ENCODE results near the gene TOM1L2. TPM values are rescaled to one million over a fixed set of nuclear protein-coding genes. Genes with fewer than 3 reads are reported as not detected.

The TOM1L2 gene
- total RNA-seq, 3 donors from 2014 or later (not counting 1 experiment from before 2014, with no cell fraction given): 35.7 to 43.2 (median 35.7) TPM

GRCh38 chr17:17816831-17817551 is 155.2 kb downstream of the TOM1L2 start:
- Mint-ChIP-seq H3K27me3 (ENCODE audit: low read depth in 2 of 2) (no peaks in the 10 kb centered on the region), H3K4me1 (peaks cover 0 to 28% of the 10 kb centered on the region in 2 donors), H3K36me3 (no peaks in the 10 kb centered on the region), H3K4me3 (no peak overlapping the region), H3K9me3 (no peaks in the 10 kb centered on the region), H3K27ac (peak overlapping the region in 1 of 2 donors; percentile 35)
- Histone ChIP-seq H3K4me1 (ENCODE audit: control insufficient read depth, insufficient read depth, low read length) (peaks cover 21% of the 10 kb centered on the region), H3K27me3 (ENCODE audit: control insufficient read depth, insufficient read depth, low read length) (no peaks in the 10 kb centered on the region), H3K36me3 (ENCODE audit: control insufficient read depth, insufficient read depth, low read length) (peaks cover 35% of the 10 kb centered on the region), H3K4me3 (ENCODE audit: low read length) (no peak overlapping the region), H3K27ac (ENCODE audit: low read length) (no peak overlapping the region), H3K9me3 (ENCODE audit: control insufficient read depth, insufficient read depth, low read length) (no peaks in the 10 kb centered on the region)
- intact Hi-C loops (cut with micrococcal nuclease): no loop called here
- TF ChIP-seq, protein P1, sequence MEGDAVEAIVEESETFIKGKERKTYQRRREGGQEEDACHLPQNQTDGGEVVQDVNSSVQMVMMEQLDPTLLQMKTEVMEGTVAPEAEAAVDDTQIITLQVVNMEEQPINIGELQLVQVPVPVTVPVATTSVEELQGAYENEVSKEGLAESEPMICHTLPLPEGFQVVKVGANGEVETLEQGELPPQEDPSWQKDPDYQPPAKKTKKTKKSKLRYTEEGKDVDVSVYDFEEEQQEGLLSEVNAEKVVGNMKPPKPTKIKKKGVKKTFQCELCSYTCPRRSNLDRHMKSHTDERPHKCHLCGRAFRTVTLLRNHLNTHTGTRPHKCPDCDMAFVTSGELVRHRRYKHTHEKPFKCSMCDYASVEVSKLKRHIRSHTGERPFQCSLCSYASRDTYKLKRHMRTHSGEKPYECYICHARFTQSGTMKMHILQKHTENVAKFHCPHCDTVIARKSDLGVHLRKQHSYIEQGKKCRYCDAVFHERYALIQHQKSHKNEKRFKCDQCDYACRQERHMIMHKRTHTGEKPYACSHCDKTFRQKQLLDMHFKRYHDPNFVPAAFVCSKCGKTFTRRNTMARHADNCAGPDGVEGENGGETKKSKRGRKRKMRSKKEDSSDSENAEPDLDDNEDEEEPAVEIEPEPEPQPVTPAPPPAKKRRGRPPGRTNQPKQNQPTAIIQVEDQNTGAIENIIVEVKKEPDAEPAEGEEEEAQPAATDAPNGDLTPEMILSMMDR (IDR thresholded peaks at IDR 0.05): no peak
- 97% methylated on average over 24 of the region's 24 CpGs for WGBS (ENCODE audit: insufficient coverage)
- no peak for DNase-seq
- ATAC-seq: no peak

DNA sequence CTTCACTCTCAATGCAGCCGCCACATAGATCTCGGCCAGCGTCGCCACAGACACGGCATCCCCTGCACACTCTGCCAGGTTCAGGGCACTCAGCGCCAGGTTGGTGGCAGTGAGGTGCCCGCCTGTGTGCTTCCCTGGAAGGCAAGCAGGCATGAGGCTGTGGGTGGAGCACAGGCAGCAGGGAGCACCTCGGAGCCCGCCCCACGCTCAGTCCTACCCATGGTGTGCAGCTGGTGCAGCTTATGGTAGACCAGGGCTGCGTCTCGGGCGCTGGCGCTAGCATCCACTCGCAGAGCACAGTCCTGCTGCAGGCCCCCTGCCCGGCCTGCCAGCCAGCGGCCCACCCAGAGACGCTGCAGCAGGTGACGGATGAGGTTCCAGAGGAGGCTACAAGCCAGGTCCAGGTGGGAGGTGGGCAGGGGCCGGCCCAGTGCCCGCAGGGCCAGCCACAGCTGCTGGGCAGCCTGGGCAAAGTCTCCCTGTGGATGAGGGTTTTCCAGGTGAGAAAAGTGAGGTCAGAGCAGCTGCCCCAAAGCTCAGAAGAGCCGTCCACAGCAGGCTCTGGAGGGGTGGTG is 155.9 kb downstream of the TOM1L2 start:
- Mint-ChIP-seq H3K27me3 (ENCODE audit: low read depth in 2 of 2) (no peaks in the 10 kb centered on the region), H3K9me3 (no peaks in the 10 kb centered on the region), H3K4me3 (no peak overlapping the region), H3K36me3 (no peaks in the 10 kb centered on the region), H3K4me1 (peaks cover 0 to 33% of the 10 kb centered on the region in 2 donors), H3K27ac (peak overlapping the region in 1 of 2 donors; percentile 66)
- Histone ChIP-seq H3K9me3 (ENCODE audit: control insufficient read depth, insufficient read depth, low read length) (no peaks in the 10 kb centered on the region), H3K4me1 (ENCODE audit: control insufficient read depth, insufficient read depth, low read length) (peaks cover 26% of the 10 kb centered on the region), H3K4me3 (ENCODE audit: low read length) (no peak overlapping the region), H3K27ac (ENCODE audit: low read length) (no peak overlapping the region), H3K27me3 (ENCODE audit: control insufficient read depth, insufficient read depth, low read length) (no peaks in the 10 kb centered on the region), H3K36me3 (ENCODE audit: control insufficient read depth, insufficient read depth, low read length) (peaks cover 38% of the 10 kb centered on the region)
- no peak for DNase-seq
- ATAC-seq: no peak
- intact Hi-C loops (cut with micrococcal nuclease): no loop called here
- TF ChIP-seq, protein P1 (IDR thresholded peaks at IDR 0.05): no peak
- 97% methylated on average over 22 of the region's 22 CpGs for WGBS (ENCODE audit: insufficient coverage)

DNA sequence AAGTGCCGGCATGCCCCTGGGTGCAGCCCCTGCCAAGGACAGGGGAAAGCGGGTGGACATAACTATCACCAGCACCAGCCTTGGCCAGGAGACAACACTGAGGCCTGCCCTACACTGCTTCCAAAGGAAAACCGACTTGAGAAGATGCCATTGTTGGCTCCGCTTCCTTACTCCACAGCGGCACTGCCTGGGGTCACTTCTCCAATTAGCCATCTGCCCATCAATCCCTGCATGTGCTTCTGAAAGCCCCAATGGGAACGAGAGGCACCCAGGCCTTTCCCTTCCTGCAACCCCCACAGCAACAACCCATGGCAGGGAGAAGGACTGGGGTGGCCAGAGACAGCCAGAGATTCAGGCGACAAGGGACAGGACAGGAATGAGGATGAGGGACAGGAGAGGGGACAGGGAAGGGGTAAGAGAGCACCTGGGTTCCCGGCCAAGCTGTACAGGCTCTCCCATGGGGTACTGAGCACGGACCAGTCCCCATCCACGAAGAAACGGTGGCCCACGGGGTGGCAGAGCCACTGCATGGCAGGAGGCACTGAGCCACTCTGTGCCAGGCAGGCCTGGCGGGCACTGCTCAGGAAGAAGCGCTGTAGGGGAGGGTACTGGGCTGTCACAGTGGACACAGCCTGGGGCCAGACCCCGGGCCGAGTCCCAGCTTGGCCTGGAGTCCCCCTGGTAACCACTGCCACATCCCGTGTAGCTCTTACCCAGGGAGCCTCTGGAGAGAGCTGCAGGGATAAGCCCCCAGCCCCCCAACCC is 156.6 kb downstream of the TOM1L2 start:
- Mint-ChIP-seq H3K27me3 (ENCODE audit: low read depth in 2 of 2) (no peaks in the 10 kb centered on the region), H3K4me1 (peaks cover 0 to 29% of the 10 kb centered on the region in 2 donors), H3K27ac (peak overlapping the region in 1 of 2 donors; percentile 66), H3K9me3 (no peaks in the 10 kb centered on the region), H3K4me3 (no peak overlapping the region), H3K36me3 (no peaks in the 10 kb centered on the region)
- intact Hi-C loops (cut with micrococcal nuclease): no loop called here
- no peak overlapping the region for H3K4me3 ChIP-seq (ENCODE audit: low read length)
- no peaks in the 10 kb centered on the region for H3K27me3 ChIP-seq (ENCODE audit: control insufficient read depth, insufficient read depth, low read length)
- TF ChIP-seq, protein P1 (IDR thresholded peaks at IDR 0.05): no peak
- DNase-seq (no peak), ATAC-seq (no peak)
- H3K4me1 ChIP-seq (ENCODE audit: control insufficient read depth, insufficient read depth, low read length): peaks cover 26% of the 10 kb centered on the region
- no peaks in the 10 kb centered on the region for H3K9me3 ChIP-seq (ENCODE audit: control insufficient read depth, insufficient read depth, low read length)
- no peak overlapping the region for H3K27ac ChIP-seq (ENCODE audit: low read length)
- H3K36me3 ChIP-seq (ENCODE audit: control insufficient read depth, insufficient read depth, low read length): peaks cover 38% of the 10 kb centered on the region
- 97% methylated on average over 15 of the region's 17 CpGs for WGBS (ENCODE audit: insufficient coverage)

Data from natural killer cell (primary cell).